HG03135 (cell line): ENCODE measurements around the gene ARL8A.
"Not testable (repeated sequence)": the region's sequence is repeated elsewhere in the genome, so short reads cannot be mapped to it uniquely, and the experiment has no call there.

Source experiments
- ATAC-seq: cut with Tn5 transposase; IDR thresholded peaks from one replicate; pipeline ENCODE4 v1.9.1; 2021; ENCODE audit warnings: mild to moderate bottlenecking, moderate library complexity; ENCODE audit not compliant: unreplicated experiment

Gene ARL8A

GRCh38 chr1:202159534-202160371 lies 15.2 kb upstream of the ARL8A start:
- ATAC-seq: no peak

- ATAC-seq: no peak
These were observed 14.4 kb upstream of the ARL8A start for GRCh38 chr1:202158810-202159533.

- ATAC-seq: no peak
These were observed 13.4 kb upstream of the ARL8A start for GRCh38 chr1:202157945-202158344.

GRCh38 chr1:202156590-202156989 lies 12.1 kb upstream of the ARL8A start:
- ATAC-seq: no peak

GRCh38 chr1:202155478-202156021 lies 11.0 kb upstream of the ARL8A start:
- ATAC-seq: no peak

GRCh38 chr1:202154766-202155477 lies 10.4 kb upstream of the ARL8A start:
- no peak for ATAC-seq

GRCh38 chr1:202154148-202154765 lies 9.7 kb upstream of the ARL8A start:
- no peak for ATAC-seq

GRCh38 chr1:202153284-202153683 lies 8.7 kb upstream of the ARL8A start:
- no peak for ATAC-seq

- no peak for ATAC-seq
These were observed 7.9 kb upstream of the ARL8A start for GRCh38 chr1:202152399-202152798.

- ATAC-seq: no peak
These were observed 6.5 kb upstream of the ARL8A start for GRCh38 chr1:202151045-202151444.

- no peak for ATAC-seq
These were observed 6.1 kb upstream of the ARL8A start for GRCh38 chr1:202150602-202151001.

GRCh38 chr1:202150187-202150586 lies 5.7 kb upstream of the ARL8A start:
- no peak for ATAC-seq

- ATAC-seq: no peak
These were observed 5.0 kb upstream of the ARL8A start for GRCh38 chr1:202149566-202149965.

- no peak for ATAC-seq
These were observed 3.9 kb upstream of the ARL8A start for GRCh38 chr1:202148391-202148790.

- no peak for ATAC-seq
These were observed 2.5 kb upstream of the ARL8A start for GRCh38 chr1:202146993-202147392.

- ATAC-seq: no peak
These were observed 1.7 kb upstream of the ARL8A start for GRCh38 chr1:202146279-202146678.

- not testable (repeated sequence) for ATAC-seq
These were observed 1.2 kb upstream of the ARL8A start for GRCh38 chr1:202145744-202146140.

- ATAC-seq: no peak
These were observed 669 bp upstream of the ARL8A start for GRCh38 chr1:202145068-202145743.

- ATAC-seq: peak; percentile 42
These were observed 652 bp downstream of the ARL8A start for GRCh38 chr1:202143768-202144401.
